ENCODE results near the gene PSMB7.

PSMB7 gene

GRCh38 chr9:124343533-124344290, 71.5 kb downstream of the PSMB7 start:
- no peak overlapping the region for H3K4ac ChIP-seq (ENCODE audit: low read depth, low read length)
- H4K8ac ChIP-seq (ENCODE audit: low read depth, low read length), result no peak overlapping the region
- no peak overlapping the region for H3K23ac ChIP-seq (ENCODE audit: low read length)
- H2AK5ac ChIP-seq (ENCODE audit: low read length), result no peak overlapping the region
- no peak overlapping the region for H2AFZ ChIP-seq (ENCODE audit: insufficient read depth, low read length, poor library complexity)
- no peak overlapping the region for H4K91ac ChIP-seq (ENCODE audit: low read depth, low read length)
- DNase-seq, result no peak
- H3K9ac ChIP-seq (ENCODE audit: low read length), result no peak overlapping the region
- no peak overlapping the region for H3K4me2 ChIP-seq (ENCODE audit: low read length)
- no peak overlapping the region for H3K18ac ChIP-seq (ENCODE audit: low read length)
- no peak overlapping the region for H2BK12ac ChIP-seq (ENCODE audit: low read length)
- H3K36me3 ChIP-seq (ENCODE audit: control insufficient read depth in 1 of 2, insufficient read depth in 2 of 2, low read length in 2 of 2), result peaks cover 72 to 77% of the 10 kb centered on the region in 2 experiments
- H3K4me1 ChIP-seq (ENCODE audit: control insufficient read depth in 1 of 2, insufficient read depth in 2 of 2, low read length in 2 of 2), result peaks cover 0 to 4% of the 10 kb centered on the region in 2 experiments
- H3K4me3 ChIP-seq (ENCODE audit: low read depth, low read length), result peak overlapping the region; percentile 13
- WGBS (ENCODE audit: extremely low coverage, insufficient coverage, insufficient read length), result no CpG with 5 or more reads among the region's 23 CpGs
- no peaks in the 10 kb centered on the region for H3K79me2 ChIP-seq (ENCODE audit: control insufficient read depth, insufficient read depth, low read length, poor library complexity)
- H3K9me3 ChIP-seq (ENCODE audit: insufficient read depth, low read depth, low read length), result no peaks in the 10 kb centered on the region
- no peak overlapping the region for H4K12ac ChIP-seq (ENCODE audit: low read depth, low read length)
- no peak overlapping the region for H3K14ac ChIP-seq (ENCODE audit: low read length)
- no peaks in the 10 kb centered on the region for H3K79me1 ChIP-seq (ENCODE audit: low read length)
- H3K27ac ChIP-seq (ENCODE audit: low read depth, low read length), result no peak overlapping the region
- H2BK5ac ChIP-seq (ENCODE audit: low read depth, low read length, poor library complexity), result no peak overlapping the region
- H2BK120ac ChIP-seq (ENCODE audit: insufficient read depth, low read length, poor library complexity), result no peak overlapping the region
- no peaks in the 10 kb centered on the region for H3K27me3 ChIP-seq (ENCODE audit: insufficient read depth, low read length)

DNA sequence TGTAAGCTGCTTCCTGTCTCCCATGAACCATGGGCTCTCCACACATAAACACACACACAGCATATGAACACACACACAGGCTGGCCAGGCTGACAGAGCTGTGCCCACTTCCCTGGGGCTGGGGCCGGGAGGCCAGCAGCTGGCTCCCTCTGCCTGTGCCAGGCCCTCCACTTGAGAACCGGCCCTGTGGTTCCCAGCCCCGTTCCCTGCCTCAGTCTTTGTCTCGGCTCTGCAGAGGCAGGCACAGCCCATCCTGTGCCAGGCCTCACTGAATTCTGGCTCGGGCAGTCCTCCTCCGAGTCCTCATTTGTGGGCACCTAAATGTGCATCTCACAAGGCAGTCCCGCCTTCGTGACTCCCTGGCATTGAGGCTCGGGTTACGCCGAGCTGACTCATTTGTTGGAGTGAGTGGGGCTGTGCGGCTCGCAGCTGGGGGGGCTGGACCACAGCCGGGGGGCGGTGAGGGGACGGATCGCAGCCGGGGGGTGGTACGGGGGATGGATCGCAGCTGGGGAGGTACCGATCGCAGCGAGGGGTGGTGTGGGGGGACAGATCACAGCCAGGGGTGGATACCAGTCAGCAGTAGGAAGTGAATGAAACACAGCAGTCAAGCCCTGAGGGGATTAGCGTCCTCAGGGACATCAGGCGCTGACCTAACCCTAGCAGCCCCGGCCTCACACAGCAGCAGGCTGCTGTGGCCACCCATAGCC, 72.3 kb downstream of the PSMB7 start:
- Histone ChIP-seq H2AFZ (ENCODE audit: insufficient read depth, low read length, poor library complexity) (no peak overlapping the region), H2BK120ac (ENCODE audit: insufficient read depth, low read length, poor library complexity) (no peak overlapping the region), H3K79me2 (ENCODE audit: control insufficient read depth, insufficient read depth, low read length, poor library complexity) (no peaks in the 10 kb centered on the region), H3K4me1 (ENCODE audit: control insufficient read depth in 1 of 2, insufficient read depth in 2 of 2, low read length in 2 of 2) (peaks cover 0 to 4% of the 10 kb centered on the region in 2 experiments), H3K4me2 (ENCODE audit: low read length) (no peak overlapping the region), H4K91ac (ENCODE audit: low read depth, low read length) (no peak overlapping the region), H3K79me1 (ENCODE audit: low read length) (no peaks in the 10 kb centered on the region), H3K23ac (ENCODE audit: low read length) (no peak overlapping the region), H3K4me3 (ENCODE audit: low read depth, low read length) (peak overlapping the region; percentile 13), H3K14ac (ENCODE audit: low read length) (no peak overlapping the region), H3K9me3 (ENCODE audit: insufficient read depth, low read depth, low read length) (no peaks in the 10 kb centered on the region), H4K12ac (ENCODE audit: low read depth, low read length) (no peak overlapping the region), H3K4ac (ENCODE audit: low read depth, low read length) (no peak overlapping the region), H3K27me3 (ENCODE audit: insufficient read depth, low read length) (no peaks in the 10 kb centered on the region), H2BK12ac (ENCODE audit: low read length) (no peak overlapping the region), H3K9ac (ENCODE audit: low read length) (no peak overlapping the region), H3K36me3 (ENCODE audit: control insufficient read depth in 1 of 2, insufficient read depth in 2 of 2, low read length in 2 of 2) (peaks cover 64 to 76% of the 10 kb centered on the region in 2 experiments), H2AK5ac (ENCODE audit: low read length) (no peak overlapping the region), H4K8ac (ENCODE audit: low read depth, low read length) (no peak overlapping the region), H2BK5ac (ENCODE audit: low read depth, low read length, poor library complexity) (no peak overlapping the region), H3K27ac (ENCODE audit: low read depth, low read length) (no peak overlapping the region), H3K18ac (ENCODE audit: low read length) (peak overlapping the region; percentile 6)
- DNase-seq, result no peak
- no CpG with 5 or more reads among the region's 26 CpGs for WGBS (ENCODE audit: extremely low coverage, insufficient coverage, insufficient read length)

DNA sequence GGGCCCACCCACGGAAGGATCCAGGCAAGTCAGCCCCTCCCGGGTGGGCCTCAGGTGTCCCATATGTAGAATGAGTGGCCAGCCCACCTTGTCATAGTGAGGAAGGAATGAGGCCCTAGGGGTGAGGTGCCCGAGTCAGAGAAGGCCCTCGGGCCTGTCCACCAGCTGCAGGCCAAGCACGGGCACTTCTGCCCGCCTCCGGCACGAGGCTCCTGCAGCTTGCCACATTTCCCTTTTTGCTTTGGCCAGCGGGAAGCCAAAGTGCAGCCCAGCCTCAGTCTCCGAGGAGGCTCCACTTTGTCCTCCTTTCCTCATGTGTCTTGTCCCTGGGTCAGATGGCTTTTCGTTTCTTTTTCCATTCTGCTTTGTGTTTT, 72.9 kb downstream of the PSMB7 start:
- Histone ChIP-seq H2AFZ (ENCODE audit: insufficient read depth, low read length, poor library complexity) (no peak overlapping the region), H3K14ac (ENCODE audit: low read length) (no peak overlapping the region), H3K36me3 (ENCODE audit: control insufficient read depth in 1 of 2, insufficient read depth in 2 of 2, low read length in 2 of 2) (peaks cover 59 to 75% of the 10 kb centered on the region in 2 experiments), H3K79me1 (ENCODE audit: low read length) (no peaks in the 10 kb centered on the region), H3K9me3 (ENCODE audit: insufficient read depth, low read depth, low read length) (no peaks in the 10 kb centered on the region), H3K4me2 (ENCODE audit: low read length) (no peak overlapping the region), H3K9ac (ENCODE audit: low read length) (no peak overlapping the region), H2BK12ac (ENCODE audit: low read length) (no peak overlapping the region), H3K79me2 (ENCODE audit: control insufficient read depth, insufficient read depth, low read length, poor library complexity) (no peaks in the 10 kb centered on the region), H3K27ac (ENCODE audit: low read depth, low read length) (no peak overlapping the region), H4K8ac (ENCODE audit: low read depth, low read length) (no peak overlapping the region), H3K23ac (ENCODE audit: low read length) (no peak overlapping the region), H3K27me3 (ENCODE audit: insufficient read depth, low read length) (no peaks in the 10 kb centered on the region), H3K18ac (ENCODE audit: low read length) (no peak overlapping the region), H3K4me3 (ENCODE audit: low read depth, low read length) (no peak overlapping the region), H2AK5ac (ENCODE audit: low read length) (no peak overlapping the region), H4K12ac (ENCODE audit: low read depth, low read length) (no peak overlapping the region), H2BK5ac (ENCODE audit: low read depth, low read length, poor library complexity) (no peak overlapping the region), H4K91ac (ENCODE audit: low read depth, low read length) (no peak overlapping the region), H3K4me1 (ENCODE audit: control insufficient read depth in 1 of 2, insufficient read depth in 2 of 2, low read length in 2 of 2) (peaks cover 0 to 4% of the 10 kb centered on the region in 2 experiments), H3K4ac (ENCODE audit: low read depth, low read length) (no peak overlapping the region), H2BK120ac (ENCODE audit: insufficient read depth, low read length, poor library complexity) (no peak overlapping the region)
- no CpG with 5 or more reads among the region's 11 CpGs for WGBS (ENCODE audit: extremely low coverage, insufficient coverage, insufficient read length)
- DNase-seq, result no peak

- H3K9ac ChIP-seq (ENCODE audit: low read length), result no peak overlapping the region
- no peak overlapping the region for H3K14ac ChIP-seq (ENCODE audit: low read length)
- no peak overlapping the region for H2AFZ ChIP-seq (ENCODE audit: insufficient read depth, low read length, poor library complexity)
- H3K18ac ChIP-seq (ENCODE audit: low read length), result no peak overlapping the region
- no peak overlapping the region for H2BK12ac ChIP-seq (ENCODE audit: low read length)
- H3K36me3 ChIP-seq (ENCODE audit: control insufficient read depth in 1 of 2, insufficient read depth in 2 of 2, low read length in 2 of 2), result peaks cover 54 to 71% of the 10 kb centered on the region in 2 experiments
- H2BK5ac ChIP-seq (ENCODE audit: low read depth, low read length, poor library complexity), result no peak overlapping the region
- peaks cover 2% of the 10 kb centered on the region for H3K9me3 ChIP-seq (ENCODE audit: insufficient read depth, low read depth, low read length)
- H3K4me2 ChIP-seq (ENCODE audit: low read length), result no peak overlapping the region
- no peak overlapping the region for H3K23ac ChIP-seq (ENCODE audit: low read length)
- no peak overlapping the region for H2AK5ac ChIP-seq (ENCODE audit: low read length)
- H3K4me3 ChIP-seq (ENCODE audit: low read depth, low read length), result no peak overlapping the region
- no peaks in the 10 kb centered on the region for H3K79me2 ChIP-seq (ENCODE audit: control insufficient read depth, insufficient read depth, low read length, poor library complexity)
- no peaks in the 10 kb centered on the region for H3K79me1 ChIP-seq (ENCODE audit: low read length)
- DNase-seq, result no peak
- no peak overlapping the region for H3K4ac ChIP-seq (ENCODE audit: low read depth, low read length)
- H2BK120ac ChIP-seq (ENCODE audit: insufficient read depth, low read length, poor library complexity), result no peak overlapping the region
- no peak overlapping the region for H4K91ac ChIP-seq (ENCODE audit: low read depth, low read length)
- no CpG with 5 or more reads among the region's 21 CpGs for WGBS (ENCODE audit: extremely low coverage, insufficient coverage, insufficient read length)
- no peak overlapping the region for H4K12ac ChIP-seq (ENCODE audit: low read depth, low read length)
- peaks cover 0 to 4% of the 10 kb centered on the region in 2 experiments for H3K4me1 ChIP-seq (ENCODE audit: control insufficient read depth in 1 of 2, insufficient read depth in 2 of 2, low read length in 2 of 2)
- H4K8ac ChIP-seq (ENCODE audit: low read depth, low read length), result no peak overlapping the region
- H3K27me3 ChIP-seq (ENCODE audit: insufficient read depth, low read length), result no peaks in the 10 kb centered on the region
- no peak overlapping the region for H3K27ac ChIP-seq (ENCODE audit: low read depth, low read length)
Observed at GRCh38 chr9:124341455-124342170, 73.6 kb downstream of the PSMB7 start.
